Right ventricle myocardium superior (tissue), 1 donor: Measurements from ENCODE around the gene LRRC8C. TPM values are rescaled to one million over a fixed set of nuclear protein-coding genes. Genes with fewer than 3 reads are reported as not detected.
"Not testable (repeated sequence)": the region's sequence is repeated elsewhere in the genome, so short reads cannot be mapped to it uniquely, and the experiment has no call there.

Experiments
- ATAC-seq: fragments of 200-7000 bp; cut with Tn5 transposase; one replicate; pipeline ENCODE4 v1.9.1; 2020; ENCODE audit warnings: mild to moderate bottlenecking; ENCODE audit not compliant: poor library complexity
- DNase-seq: peaks from one replicate; pipeline ENCODE4 v3.0.0-alpha.2; 2020
- intact Hi-C: fragments of 100-400 bp; cut with DNase I; formaldehyde crosslinking; loops from one replicate; pipeline ENCODE4 v1.11.2; 2022
- total RNA-seq: library from RNA; stranded (reverse); fragmentation: NEBNext Ultra II Directional; extraction: Animal tissue kit (Norgen Biotek cat#: 25700); gene quantifications from one replicate; pipeline ENCODE4 v1.2.1, GENCODE V29; 2021
- donor health status: DM: no; HTN: yes; CAD: no; lungs with severe emphysema.

Gene LRRC8C
- total RNA-seq, 1 donor from 2014 or later = 5.9 TPM

DNA sequence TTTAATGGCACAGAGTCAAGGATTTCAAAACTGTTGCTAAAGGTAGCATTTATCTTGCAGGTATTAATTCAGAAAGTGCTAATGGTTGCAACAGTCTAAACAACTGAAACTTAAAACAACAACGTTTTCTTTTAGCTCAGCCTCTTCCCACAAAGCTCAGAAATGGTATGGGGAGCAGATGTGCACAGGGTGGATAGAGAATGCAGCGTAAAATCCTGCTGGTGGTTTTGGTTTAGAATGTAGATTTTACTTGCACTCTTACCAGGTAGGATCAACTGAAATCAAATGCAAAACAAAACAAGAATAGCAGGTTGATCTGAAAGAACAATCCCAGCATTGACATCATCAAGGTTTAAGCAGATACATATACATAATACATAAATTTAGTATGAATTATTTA, 3.8 kb upstream of the LRRC8C start:
- DNase-seq = no peak
- intact Hi-C loops = no loop called here
- no peak for ATAC-seq

- DNase-seq, ATAC-seq, intact Hi-C loops: not testable (repeated sequence)
Measured at GRCh38 chr1:89629600-89629999, 3.3 kb upstream of the LRRC8C start.

DNA sequence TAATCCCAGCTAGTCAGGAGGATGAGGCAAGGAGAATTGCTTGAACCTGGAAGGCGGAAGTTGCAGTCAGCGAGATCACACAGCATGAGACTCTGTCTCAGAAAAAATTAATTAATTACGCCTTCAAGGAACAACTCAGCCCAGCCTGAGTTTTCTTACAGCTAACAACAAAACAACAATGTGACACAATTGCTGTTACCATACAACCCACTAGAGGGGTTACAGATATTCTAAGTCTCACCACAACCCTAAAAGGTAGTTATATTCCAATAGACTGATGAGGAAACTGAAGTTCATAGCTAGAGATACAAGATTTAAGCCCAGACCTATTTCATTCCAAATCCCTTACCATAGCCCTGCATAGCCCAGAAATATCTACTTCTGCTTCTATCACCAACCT, 2.9 kb upstream of the LRRC8C start:
- ATAC-seq = no peak
- no peak for DNase-seq
- intact Hi-C loops = loop anchor here (10.0 kb wide), 1 partner anchor 65 kb away; no protein-coding TSS in a partner anchor

- ATAC-seq (peak; percentile 33), DNase-seq (no peak)
- intact Hi-C loops = loop anchor here (2.0 to 10.0 kb wide), 2 partner anchors 63 to 131 kb away; no protein-coding TSS in a partner anchor
Measured at GRCh38 chr1:89631816-89632656, 884 bp upstream of the LRRC8C start.

DNA sequence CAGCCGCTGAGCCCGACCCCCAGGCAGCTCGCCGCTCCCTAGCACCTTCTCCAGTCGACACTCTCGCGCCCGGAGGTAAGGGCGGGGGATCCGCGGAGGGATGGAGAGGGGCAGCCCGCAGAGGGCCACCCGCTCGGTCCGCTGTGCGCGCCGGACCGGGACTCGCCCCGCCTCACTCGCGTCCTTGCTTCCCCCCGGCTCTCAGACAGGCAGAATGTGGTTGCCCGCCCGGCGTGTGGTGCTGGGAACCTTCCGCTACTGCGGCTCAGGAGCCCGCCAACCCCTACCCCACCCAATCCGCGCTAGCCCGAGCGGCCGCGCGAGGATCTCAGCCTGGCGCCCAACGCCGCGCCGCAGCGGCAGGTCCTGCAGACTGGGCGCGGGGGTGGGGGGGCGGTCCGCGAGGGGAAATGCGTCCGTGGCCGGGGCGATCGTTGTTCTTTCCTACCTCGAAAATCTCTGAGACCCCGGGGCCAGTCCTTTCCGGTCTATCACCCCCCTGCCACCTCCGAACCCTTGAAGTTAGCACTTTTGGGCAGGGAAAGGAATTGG, 404 bp downstream of the LRRC8C start:
- intact Hi-C loops = loop anchor here (2.0 to 10.0 kb wide), 2 partner anchors 61 to 129 kb away; no protein-coding TSS in a partner anchor
- DNase-seq (peak; percentile 74), ATAC-seq (peak; percentile 74)

DNA sequence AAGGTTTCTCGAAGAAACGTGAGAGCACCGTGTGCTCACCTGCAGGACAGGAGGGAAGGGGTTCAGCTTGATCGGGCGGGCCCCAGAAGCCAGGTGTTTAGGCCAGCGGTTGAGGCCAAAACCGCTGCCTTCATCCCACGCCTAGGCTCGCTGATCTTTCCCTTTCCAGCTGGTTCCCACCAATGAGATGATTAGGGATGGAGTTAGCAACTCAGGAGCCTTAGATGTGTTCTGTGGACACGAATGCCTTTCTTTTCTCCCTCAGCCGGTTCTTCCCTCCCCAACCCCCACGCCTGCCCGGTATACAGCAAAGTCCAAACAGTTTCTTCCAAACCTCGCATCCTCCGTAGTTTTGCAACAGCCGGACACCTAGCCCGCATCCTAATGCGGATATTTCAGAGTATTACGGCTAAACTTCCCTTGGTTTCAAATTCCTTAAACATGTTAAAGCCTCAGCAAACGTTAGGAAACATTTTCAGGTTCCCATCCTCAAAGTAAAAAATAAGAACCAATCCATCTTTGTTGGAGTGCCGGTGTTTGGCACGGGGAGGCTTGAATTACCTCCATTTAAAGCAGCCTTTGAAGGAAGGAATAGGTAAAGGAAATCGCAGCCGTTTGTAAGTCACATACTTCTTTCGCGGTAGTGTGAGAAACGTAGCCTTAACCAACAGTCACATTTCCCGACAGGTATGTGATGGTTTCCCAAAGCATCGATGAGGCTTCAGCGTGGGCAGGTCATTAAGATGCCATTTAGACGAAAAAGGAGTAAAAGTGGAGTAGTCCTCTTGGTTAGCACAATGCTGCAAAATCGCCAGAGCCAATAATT, 1.1 kb downstream of the LRRC8C start:
- intact Hi-C loops = loop anchor here (2.0 to 10.0 kb wide), 2 partner anchors 61 to 129 kb away; no protein-coding TSS in a partner anchor
- peak; percentile 8 for ATAC-seq

DNA sequence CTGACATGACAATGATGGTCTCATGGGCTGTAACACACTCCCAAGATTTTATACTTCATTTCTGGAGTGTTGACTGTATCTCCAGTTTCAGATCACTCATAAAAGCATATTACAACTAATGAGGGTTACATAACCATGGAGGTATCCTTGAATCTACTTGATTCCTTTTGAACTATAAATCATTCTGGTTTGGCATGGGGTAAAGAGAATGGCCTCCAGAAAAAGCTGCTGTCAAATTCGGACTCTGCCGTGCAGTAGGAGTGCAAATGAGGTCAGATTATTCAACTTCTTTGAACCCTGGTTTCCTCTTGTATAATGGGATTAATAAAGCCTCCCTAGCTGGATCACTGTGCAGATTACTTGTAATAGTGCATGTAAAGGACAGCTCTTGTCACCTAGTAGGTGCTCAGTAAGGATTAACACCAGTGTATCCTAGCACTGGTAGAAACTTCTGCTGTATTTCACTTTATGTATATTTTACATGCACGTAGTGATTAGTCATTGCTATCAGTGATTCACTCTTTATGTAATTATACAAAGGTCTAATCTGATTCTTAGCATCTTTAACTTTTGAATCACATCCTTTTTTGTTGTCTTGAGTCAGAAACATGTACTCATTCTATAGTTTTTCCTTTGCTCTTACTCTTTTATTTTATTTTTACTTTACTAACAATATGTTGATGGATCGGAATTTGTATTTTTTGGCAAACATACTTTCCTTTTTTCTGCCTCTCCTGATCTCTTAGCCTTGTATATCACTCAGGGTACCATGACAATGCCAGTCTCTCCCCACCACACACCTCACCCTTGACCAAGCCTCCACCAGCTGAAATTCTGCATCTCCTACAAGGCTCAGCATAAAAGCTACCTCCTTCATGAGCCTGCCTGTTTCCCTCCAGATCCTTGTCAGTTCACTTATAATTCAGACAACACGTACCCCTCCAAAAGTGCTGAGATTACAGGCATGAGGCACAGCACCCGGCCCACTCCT, 3.2 kb downstream of the LRRC8C start:
- intact Hi-C loops = loop anchor here (10.0 kb wide), 1 partner anchor 59 kb away; no protein-coding TSS in a partner anchor
- DNase-seq (no peak), ATAC-seq (no peak)

More for the DNA sequence above, 1.1 kb downstream of the LRRC8C start:
- DNase-seq = no peak

GRCh38 chr1:89637496-89637895, 4.6 kb downstream of the LRRC8C start:
- intact Hi-C loops = loop anchor here (10.0 kb wide), 1 partner anchor 57 kb away; no protein-coding TSS in a partner anchor

GRCh38 chr1:89640440-89640839, 7.5 kb downstream of the LRRC8C start:
- ATAC-seq (no peak), DNase-seq (no peak)
- intact Hi-C loops = no loop called here

More at GRCh38 chr1:89637496-89637895, 4.6 kb downstream of the LRRC8C start:
- no peak for ATAC-seq
- DNase-seq = no peak

DNA sequence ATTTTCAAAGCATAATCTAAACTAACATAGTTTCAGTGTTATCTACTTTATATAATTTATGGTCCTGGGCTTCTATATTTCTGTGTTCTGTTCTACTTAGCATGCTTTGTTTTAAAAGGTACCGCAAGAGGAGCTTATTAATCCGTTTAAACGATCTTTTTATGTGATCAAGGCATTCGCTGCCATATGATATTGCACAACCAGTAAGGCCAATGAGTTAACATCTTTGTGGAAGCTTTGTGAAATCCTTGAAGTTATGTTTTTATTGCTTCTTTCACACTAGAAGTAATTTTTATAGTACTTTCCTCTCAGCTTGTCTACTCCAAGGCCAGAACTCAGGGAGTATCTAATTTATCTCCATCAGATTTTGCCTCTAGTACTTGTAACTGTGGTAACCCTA, 8.9 kb downstream of the LRRC8C start:
- DNase-seq (no peak), ATAC-seq (no peak)
- intact Hi-C loops = no loop called here

- ATAC-seq (no peak), DNase-seq (no peak)
- intact Hi-C loops = no loop called here
Measured at GRCh38 chr1:89643577-89643976, 10.7 kb downstream of the LRRC8C start.

DNA sequence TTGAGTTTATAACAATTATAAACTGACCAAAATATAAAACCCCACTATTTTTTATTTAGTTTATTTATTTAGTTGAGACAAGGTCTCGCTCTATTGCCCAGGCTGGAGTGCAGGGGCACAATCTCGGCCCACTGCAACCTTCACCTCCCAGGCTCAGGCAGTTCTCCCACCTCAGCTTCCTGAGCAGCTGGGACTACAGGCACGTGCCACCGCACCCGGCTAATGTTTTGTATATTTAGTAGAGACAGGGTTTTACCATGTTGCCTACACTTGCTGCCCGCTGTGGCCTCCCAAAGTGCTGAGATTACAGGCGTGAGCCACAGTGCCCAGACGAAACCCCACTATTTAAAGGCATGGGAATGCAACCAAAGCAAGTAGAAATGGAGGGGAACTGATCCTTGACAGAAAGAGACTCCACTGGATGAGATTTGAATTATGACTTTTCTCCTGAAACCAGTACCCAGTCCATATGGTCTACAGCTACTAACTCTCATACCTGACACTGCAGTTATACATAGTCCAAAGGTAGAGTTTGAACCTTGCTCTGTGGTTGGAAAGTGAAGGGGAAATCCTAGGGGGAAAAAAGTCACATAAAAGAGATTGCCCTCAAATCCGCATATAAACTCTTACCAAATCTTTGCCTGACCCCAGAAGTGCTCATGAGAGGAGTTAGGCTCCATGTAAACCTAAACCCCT, 11.3 kb downstream of the LRRC8C start:
- intact Hi-C loops = no loop called here
- DNase-seq = no peak
- ATAC-seq = no peak

DNA sequence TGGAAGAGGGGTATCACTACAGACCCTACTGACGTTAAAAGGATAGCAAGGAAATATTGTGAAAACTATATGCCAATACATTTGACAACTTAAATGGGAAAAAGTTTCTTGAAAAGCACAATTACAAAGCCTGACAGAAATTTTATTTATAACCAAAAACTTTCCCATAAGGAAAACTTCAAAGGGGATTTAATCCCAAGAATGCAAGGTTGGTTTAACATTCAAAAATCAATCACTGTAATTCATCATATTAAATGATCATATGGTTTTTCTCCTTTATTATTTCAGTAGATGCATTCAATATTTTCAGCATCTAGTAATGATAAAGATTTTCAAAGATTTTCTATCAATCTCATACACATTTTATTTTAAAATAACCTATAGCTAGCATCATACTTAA, 13.3 kb downstream of the LRRC8C start:
- intact Hi-C loops = no loop called here
- no peak for DNase-seq
- ATAC-seq = no peak

DNA sequence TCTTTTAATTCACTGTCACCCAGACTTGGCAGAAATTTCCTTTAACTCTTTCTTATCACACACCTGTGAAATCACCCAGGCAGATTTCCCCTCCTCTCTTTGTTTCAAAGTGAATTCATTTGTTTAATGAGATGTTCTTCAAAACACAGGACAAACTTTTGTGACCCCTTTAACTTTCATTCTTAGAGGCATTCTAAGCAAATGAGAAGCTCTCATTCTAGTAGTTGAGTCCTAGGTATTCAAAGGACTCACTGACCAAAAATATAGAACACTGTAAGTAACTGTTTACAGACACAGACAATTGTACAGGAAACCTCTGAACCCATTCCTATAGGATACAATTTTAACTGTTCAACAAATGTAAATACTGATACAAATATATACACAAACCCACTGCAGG, 16.9 kb downstream of the LRRC8C start:
- intact Hi-C loops = no loop called here
- DNase-seq (no peak), ATAC-seq (no peak)

GRCh38 chr1:89652373-89652772, 19.5 kb downstream of the LRRC8C start:
- DNase-seq (no peak), ATAC-seq (no peak)
- intact Hi-C loops = no loop called here

- no peak for DNase-seq
- intact Hi-C loops = no loop called here
- ATAC-seq = no peak
Measured at GRCh38 chr1:89657886-89658285, 25.0 kb downstream of the LRRC8C start.

DNA sequence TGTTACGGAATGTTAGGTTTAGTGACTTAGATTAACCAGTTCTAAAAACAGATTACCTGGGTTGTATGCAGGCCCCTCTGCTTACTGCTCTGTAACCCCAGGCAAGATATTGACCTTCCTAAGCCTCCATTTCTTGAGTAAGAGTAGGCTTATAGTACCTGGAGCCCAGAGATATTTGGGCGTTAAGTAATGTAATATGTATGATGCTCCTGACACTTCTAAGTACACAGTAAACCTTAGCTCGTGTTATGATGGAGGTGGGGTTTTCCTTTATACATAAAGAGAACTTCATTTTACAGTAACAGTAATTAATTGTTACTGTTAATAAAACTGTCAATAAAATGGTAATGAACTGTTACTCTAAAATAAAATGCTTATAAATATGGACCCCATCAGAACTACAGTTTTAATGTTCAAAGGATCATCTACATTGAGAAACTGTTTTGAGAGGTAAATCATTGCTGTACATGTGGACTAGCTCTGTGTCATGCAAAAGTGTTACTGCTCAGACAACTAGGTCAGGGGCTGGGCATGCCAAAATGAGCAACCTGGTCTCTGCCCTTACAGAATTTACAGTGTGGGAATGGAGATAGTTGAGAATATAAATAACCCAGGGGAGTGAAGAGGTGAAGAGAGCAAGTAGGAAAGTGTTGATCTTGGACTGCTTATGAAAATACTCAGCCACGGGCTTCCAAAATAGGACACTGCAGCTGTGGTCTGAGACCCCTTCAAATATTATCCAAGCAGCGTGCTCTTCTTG, 26.6 kb downstream of the LRRC8C start:
- intact Hi-C loops = no loop called here
- peak; percentile 83 for ATAC-seq
- DNase-seq = no peak
